HEK293 (cell line): ENCODE data around the gene GAS2L3.

Experiments used
- ATF2 ChIP-seq: fragments of 450-650 bp; formaldehyde crosslinking; IDR thresholded peaks from 2 replicates; pipeline ENCODE4 v1.5.1; 2016; ENCODE audit warnings: missing biosample characterization, missing genetic modification characterization, low read depth
- CTCF ChIP-seq: fragments of 450-650 bp; formaldehyde crosslinking; IDR thresholded peaks from 2 replicates; pipeline ENCODE4 v1.5.1; 2016; ENCODE audit warnings: missing biosample characterization, missing genetic modification characterization
- GLIS2 ChIP-seq: fragments of 450-650 bp; formaldehyde crosslinking; IDR thresholded peaks from 2 replicates; pipeline ENCODE4 v1.5.1; 2016; ENCODE audit warnings: missing biosample characterization, missing genetic modification characterization
- KLF1 ChIP-seq: fragments of 450-650 bp; formaldehyde crosslinking; IDR thresholded peaks from 2 replicates; pipeline ENCODE4 v1.5.1; 2016; ENCODE audit warnings: missing biosample characterization, missing genetic modification characterization
- KLF8 ChIP-seq: fragments of 450-650 bp; formaldehyde crosslinking; IDR thresholded peaks from 2 replicates; pipeline ENCODE4 v1.5.1; 2016; ENCODE audit warnings: missing biosample characterization, missing genetic modification characterization
- ZBTB20 ChIP-seq: fragments of 450-650 bp; formaldehyde crosslinking; IDR thresholded peaks from 2 replicates; pipeline ENCODE4 v1.5.1; 2016; ENCODE audit warnings: missing biosample characterization, missing genetic modification characterization
- ZIC2 ChIP-seq: fragments of 450-650 bp; formaldehyde crosslinking; IDR thresholded peaks from 2 replicates; pipeline ENCODE4 v1.5.1; 2016; ENCODE audit warnings: missing biosample characterization, missing genetic modification characterization
- ZNF138 ChIP-seq: fragments of 450-650 bp; formaldehyde crosslinking; IDR thresholded peaks from 2 replicates; pipeline ENCODE4 v1.5.1; 2016; ENCODE audit warnings: missing biosample characterization, missing genetic modification characterization, borderline replicate concordance
- ZNF416 ChIP-seq: fragments of 450-650 bp; formaldehyde crosslinking; IDR thresholded peaks from 2 replicates; pipeline ENCODE4 v1.5.1; 2016; ENCODE audit warnings: missing biosample characterization, missing genetic modification characterization
- ZNF530 ChIP-seq: fragments of 450-650 bp; formaldehyde crosslinking; IDR thresholded peaks from 2 replicates; pipeline ENCODE4 v1.5.1; 2016; ENCODE audit warnings: low read depth, missing biosample characterization, missing genetic modification characterization
- ZNF777 ChIP-seq: fragments of 450-650 bp; formaldehyde crosslinking; IDR thresholded peaks from 2 replicates; pipeline ENCODE4 v1.5.1; 2017; ENCODE audit warnings: missing biosample characterization, missing genetic modification characterization, borderline replicate concordance
- TF ChIP-seq, protein P1 (sequence below): fragments of 450-650 bp; formaldehyde crosslinking; IDR thresholded peaks from 2 replicates; pipeline ENCODE4 v1.5.1; 2016; ENCODE audit warnings: missing biosample characterization, missing genetic modification characterization

GRCh38 chr12:100576331-100577036 is 3.0 kb downstream of the GAS2L3 start:
- no peak for TF ChIP-seq GLIS2 (tag by site-specific recombination)
- TF ChIP-seq ZNF777 (tag by site-specific recombination) = no peak
- TF ChIP-seq KLF1 = no peak
- no peak for TF ChIP-seq ZIC2 (tag by site-specific recombination)
- 0 out of 2 replicates have a peak, but pooled peaks have one; percentile 36 for TF ChIP-seq KLF8 (tag by site-specific recombination)
- no peak for TF ChIP-seq ZBTB20 (tag by site-specific recombination)
- TF ChIP-seq, protein P1, sequence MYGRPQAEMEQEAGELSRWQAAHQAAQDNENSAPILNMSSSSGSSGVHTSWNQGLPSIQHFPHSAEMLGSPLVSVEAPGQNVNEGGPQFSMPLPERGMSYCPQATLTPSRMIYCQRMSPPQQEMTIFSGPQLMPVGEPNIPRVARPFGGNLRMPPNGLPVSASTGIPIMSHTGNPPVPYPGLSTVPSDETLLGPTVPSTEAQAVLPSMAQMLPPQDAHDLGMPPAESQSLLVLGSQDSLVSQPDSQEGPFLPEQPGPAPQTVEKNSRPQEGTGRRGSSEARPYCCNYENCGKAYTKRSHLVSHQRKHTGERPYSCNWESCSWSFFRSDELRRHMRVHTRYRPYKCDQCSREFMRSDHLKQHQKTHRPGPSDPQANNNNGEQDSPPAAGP = no peak
- TF ChIP-seq ATF2 (tag by site-specific recombination) = peak; percentile 97
- no peak for TF ChIP-seq ZNF530 (tag by site-specific recombination)
- no peak for TF ChIP-seq CTCF (tag by site-specific recombination)
- TF ChIP-seq ZNF416 (tag by site-specific recombination) = no peak
- TF ChIP-seq ZNF138 (tag by site-specific recombination) = no peak
